Measurements from ENCODE around the gene DTX1.
"Not testable (repeated sequence)": the region's sequence is repeated elsewhere in the genome, so short reads cannot be mapped to it uniquely, and the experiment has no call there.

DTX1 gene

GRCh38 chr12:113137861-113138783 lies 81.6 kb downstream of the DTX1 start:
- no peak for DNase-seq (ENCODE audit: low spot score)

DNA sequence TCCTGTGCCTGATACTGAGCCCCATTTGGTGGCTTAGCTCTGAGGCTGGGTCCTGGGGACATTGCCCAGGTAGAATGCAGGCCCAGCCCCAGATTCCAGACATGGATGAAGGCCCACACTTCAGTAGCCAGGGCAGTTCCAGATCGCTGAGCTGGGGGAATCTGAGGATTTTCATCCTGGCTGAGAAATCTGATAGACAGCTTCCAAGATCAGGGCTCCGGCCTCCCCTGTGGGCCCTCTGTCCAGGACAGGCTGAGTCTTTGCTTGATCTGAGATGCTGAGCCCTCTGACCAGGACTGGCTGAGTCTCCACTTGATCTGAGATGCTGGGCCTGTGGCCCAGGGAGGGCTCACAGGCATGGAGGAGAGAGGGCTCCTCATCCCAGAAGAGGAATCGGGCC lies 82.3 kb downstream of the DTX1 start:
- DNase-seq (ENCODE audit: low spot score), result no peak

DNA sequence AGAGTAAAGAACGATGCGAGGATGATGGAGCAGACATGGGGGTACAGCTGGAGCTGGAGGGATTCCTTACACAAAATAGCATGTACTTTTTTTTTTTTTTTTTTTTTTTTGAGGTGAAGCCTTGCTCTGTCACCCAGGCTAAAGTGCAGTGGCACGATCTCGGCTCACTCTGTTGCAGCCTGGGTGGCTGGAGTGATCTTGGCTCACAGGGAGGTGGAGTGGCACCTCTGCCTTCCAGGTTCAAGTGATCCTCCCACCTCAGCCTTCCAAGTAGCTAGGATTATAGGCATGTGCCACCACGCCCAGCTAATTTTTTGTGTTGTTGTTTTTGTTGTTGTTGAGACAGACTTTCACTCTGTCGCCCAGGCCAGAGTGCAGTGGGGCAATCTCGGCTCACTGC lies 84.2 kb downstream of the DTX1 start:
- no peak for DNase-seq (ENCODE audit: low spot score)

- DNase-seq (ENCODE audit: low spot score), result not testable (repeated sequence)
Measured at GRCh38 chr12:113141716-113142115, 85.2 kb downstream of the DTX1 start.

- peak; percentile 14 for DNase-seq (ENCODE audit: low spot score)
Measured at GRCh38 chr12:113142173-113142885, 85.8 kb downstream of the DTX1 start.

GRCh38 chr12:113142886-113143332 lies 86.4 kb downstream of the DTX1 start:
- no peak for DNase-seq (ENCODE audit: low spot score)

- no peak for DNase-seq (ENCODE audit: low spot score)
Measured at GRCh38 chr12:113143959-113144358, 87.4 kb downstream of the DTX1 start.

DNA sequence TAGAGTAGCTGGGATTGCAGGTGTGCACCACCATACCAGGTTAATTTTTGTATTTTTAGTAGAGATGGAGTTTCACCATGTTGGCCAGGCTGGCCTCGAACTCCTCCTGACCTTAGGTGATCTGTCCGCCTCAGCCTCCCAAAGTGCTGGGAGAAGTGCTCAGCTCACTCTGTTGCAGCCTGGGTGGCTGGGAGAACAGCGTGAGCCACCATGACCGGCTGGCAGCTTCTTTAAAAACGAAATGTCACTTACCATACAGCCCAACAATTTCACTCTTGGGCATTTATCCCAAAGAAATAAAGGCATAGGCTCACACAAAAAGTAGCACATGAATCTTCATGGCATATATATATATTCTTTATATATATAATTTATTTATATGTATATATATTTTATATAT lies 88.3 kb downstream of the DTX1 start:
- no peak for DNase-seq (ENCODE audit: low spot score)

DNA sequence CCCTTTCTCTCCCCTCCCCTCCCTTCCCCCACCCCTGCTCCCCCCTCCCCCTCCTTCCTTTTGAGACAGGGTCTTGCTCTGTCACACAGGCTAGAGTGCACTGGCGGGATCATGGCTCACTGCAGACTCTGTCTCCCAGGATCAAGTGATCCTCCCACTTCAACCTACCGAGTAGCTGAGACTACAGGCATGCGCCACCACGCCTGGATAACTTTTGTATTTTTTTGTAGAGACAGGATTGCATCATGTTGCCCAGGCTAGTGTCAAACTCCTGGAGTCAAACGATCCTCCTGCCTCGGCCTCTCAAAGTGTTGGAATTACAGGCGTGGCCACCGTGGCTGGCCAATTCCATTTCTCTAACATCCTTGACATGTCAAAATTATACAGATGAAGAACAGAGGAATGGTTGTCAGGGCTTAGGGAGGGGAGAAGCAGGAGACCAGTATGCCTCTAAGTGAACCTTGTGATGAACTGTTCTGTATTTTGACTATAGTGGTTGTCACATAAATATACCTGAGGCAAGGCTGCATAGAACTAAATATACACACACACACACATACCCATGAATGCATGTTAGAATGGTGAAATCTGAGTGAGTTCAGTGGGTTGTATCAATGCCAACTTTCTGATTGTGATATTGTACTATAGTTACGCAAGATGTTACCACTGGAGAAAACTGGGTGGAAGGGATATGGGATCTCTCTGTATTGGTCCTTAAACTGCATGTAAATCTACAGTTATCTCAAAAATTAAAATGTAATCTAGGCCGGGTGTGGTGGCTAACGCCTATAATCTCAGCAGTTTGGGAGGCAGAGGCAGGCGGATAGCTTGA lies 89.4 kb downstream of the DTX1 start:
- DNase-seq (ENCODE audit: low spot score), result no peak

DNA sequence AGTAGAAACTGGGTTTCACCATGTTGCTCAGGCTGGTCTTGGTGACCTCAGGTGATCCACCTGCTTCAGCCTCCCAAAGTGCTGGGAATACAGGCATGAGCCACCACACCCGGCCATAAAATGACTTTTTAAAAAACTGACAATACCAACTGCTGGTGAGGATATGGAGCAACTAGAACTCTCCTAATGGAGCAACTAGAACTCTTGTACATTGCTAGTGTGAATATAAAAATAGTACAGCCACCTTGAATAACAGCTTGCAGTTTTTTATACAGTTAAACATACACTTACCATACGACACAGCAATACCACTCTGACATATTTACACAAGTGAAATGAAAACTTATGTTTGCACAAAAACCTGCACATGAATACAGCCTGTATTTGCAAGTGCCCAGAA lies 90.5 kb downstream of the DTX1 start:
- no peak for DNase-seq (ENCODE audit: low spot score)
